ENCODE measurements around the gene DNAH10. TPM values are rescaled to one million over a fixed set of nuclear protein-coding genes. Genes with fewer than 3 reads are reported as not detected.

Gene DNAH10
- polyA plus RNA-seq, 1 donor from 2014 or later: 0.40 TPM

DNA sequence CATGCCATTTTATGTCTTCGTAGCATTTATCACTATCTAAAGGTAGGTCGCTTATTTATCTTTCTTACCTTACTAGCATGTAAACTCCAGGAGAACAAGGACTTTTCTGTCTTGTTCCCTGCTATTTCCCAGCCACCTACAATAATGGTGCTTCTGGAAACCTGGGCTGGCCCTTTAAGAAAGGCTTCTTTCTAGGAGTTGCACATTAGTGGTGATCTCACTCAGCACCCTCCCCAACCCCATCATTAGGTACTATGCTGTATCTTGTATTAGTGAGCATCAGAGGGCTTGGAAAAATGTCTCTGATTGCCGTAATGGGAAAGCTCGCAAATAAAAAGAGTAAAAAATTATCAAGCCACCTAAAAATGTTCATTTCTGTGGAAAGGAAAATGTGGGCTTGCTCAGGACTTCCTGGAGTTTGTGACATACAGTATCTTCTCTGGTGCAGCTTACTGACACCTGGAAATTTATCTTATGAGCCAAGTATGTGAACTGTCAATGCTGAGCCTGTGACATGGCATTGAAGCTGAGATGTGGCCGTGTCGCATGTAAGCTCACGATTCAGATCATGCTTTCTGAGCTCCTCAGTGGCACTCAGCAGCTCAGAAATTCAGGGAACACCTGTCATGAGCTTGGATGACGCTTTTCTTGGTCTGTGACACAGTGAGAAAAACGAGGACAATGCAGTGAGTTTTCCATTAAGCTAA is 198.1 kb downstream of the DNAH10 start:
- Mint-ChIP-seq H3K27me3 (no peaks in the 10 kb centered on the region), H3K36me3 (peaks cover 6% of the 10 kb centered on the region), H3K9me3 (no peaks in the 10 kb centered on the region), H3K4me1 (no peaks in the 10 kb centered on the region), H3K4me3 (no peak overlapping the region), H3K27ac (no peak overlapping the region)

DNA sequence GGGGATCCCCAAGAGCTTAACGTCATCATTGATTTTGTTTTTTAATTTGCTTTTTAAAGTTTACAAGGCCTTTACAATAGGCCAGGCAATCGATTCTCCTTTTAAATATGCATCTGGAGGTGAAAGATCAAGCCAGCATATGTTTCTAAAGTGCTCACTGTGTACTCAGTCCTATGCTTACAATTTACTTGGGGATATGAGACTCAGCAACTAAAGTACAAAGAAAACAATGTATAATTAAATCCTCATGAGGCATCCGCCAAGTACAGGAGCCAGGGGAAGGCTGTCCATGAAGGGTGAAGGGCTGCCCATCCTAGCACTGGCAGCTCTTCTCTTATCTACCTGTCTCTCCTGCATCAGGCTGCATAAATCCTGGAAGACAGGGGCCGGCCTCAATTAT is 198.8 kb downstream of the DNAH10 start:
- Mint-ChIP-seq H3K27ac (no peak overlapping the region), H3K9me3 (no peaks in the 10 kb centered on the region), H3K36me3 (peaks cover 6% of the 10 kb centered on the region), H3K27me3 (no peaks in the 10 kb centered on the region), H3K4me1 (no peaks in the 10 kb centered on the region), H3K4me3 (no peak overlapping the region)

DNA sequence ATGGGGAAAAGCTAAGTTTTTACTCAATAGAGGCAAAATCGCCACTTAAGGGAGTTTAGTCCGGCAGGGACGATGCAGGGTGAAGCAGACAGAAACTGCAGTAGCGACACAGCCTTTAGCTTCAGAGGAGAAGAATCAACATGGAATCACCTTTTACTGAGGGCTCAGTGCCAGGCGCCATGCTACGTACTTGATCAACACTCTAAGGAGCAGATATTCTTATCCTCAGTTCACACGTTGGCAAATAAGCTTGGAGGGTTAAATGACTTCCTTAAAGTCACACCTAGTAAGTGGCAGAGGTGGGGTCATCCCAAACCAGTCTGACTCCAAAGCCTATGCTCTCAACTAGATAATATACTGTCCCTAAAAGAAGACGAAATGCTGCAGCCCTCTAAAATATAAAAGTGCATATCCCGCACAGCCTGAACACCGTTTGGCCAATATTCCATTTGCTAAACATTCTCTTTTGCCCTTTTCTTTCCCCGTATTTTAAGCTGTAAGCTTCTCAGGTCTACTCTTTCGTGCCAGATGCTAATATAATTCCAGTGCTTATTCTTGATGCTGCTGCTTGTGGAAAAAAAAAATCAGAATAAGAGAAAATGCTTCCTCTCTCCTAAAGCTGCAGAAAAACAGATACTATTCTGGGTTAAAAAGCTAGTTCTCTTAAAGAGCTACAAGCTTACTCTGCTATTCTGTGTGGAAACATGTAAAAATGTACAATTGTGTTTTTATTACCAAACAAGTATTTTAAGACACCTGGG is 199.7 kb downstream of the DNAH10 start:
- Mint-ChIP-seq H3K4me3 (no peak overlapping the region), H3K9me3 (no peaks in the 10 kb centered on the region), H3K27me3 (no peaks in the 10 kb centered on the region), H3K27ac (no peak overlapping the region), H3K36me3 (peaks cover 6% of the 10 kb centered on the region), H3K4me1 (no peaks in the 10 kb centered on the region)

DNA sequence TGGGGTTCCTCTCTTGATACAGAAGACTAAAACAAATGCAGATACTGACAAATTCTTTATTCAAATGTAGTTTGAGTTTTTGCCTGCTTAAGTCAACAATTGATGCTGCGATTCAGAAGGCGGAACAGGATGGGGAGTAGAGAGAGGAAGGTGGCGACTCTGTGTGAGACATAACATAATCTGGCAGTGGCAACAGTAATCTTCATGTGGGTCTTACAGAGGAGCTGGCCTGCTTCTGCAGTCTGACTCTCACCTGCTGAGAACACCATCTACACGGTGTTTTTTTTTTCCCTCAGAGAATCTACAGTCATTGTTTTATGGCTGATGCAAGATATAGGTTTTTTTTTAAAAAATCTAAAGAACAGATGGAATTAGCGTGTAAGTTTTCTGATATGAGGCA is 200.4 kb downstream of the DNAH10 start:
- Mint-ChIP-seq H3K4me1 (peaks cover 0 to 1% (median 0%) of the 10 kb centered on the region in 3 donors), H3K36me3 (peaks cover 6% of the 10 kb centered on the region), H3K27ac (no peak overlapping the region), H3K4me3 (peak overlapping the region in 1 of 4 donors; percentile 16), H3K27me3 (no peaks in the 10 kb centered on the region), H3K9me3 (no peaks in the 10 kb centered on the region)

DNA sequence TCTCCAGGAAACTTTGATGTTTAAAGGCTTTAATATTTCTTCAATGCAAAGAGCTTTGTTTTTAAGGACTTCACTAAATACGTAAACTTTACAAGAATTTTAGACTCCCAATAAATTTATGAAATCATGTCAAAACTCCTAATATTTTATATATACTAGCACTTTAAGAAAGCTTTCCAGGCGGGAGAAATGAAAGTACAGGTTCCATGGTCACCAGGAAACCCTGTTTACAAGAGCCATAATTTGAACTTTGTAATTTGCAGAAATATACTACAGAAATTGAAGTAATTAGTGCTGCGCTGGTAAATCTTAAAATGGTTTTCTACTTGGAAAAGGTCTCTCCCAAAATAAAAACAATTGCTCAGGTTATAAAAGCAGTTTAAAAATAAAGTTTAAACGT is 201.7 kb downstream of the DNAH10 start:
- H3K36me3 Mint-ChIP-seq: peaks cover 6% of the 10 kb centered on the region
- no peak overlapping the region for H3K4me3 Mint-ChIP-seq
- no peaks in the 10 kb centered on the region for H3K27me3 Mint-ChIP-seq
- no peak overlapping the region for H3K27ac Mint-ChIP-seq
- H3K9me3 Mint-ChIP-seq: no peaks in the 10 kb centered on the region
- H3K4me1 Mint-ChIP-seq: peaks cover 0 to 4% (median 0%) of the 10 kb centered on the region in 3 donors

DNA sequence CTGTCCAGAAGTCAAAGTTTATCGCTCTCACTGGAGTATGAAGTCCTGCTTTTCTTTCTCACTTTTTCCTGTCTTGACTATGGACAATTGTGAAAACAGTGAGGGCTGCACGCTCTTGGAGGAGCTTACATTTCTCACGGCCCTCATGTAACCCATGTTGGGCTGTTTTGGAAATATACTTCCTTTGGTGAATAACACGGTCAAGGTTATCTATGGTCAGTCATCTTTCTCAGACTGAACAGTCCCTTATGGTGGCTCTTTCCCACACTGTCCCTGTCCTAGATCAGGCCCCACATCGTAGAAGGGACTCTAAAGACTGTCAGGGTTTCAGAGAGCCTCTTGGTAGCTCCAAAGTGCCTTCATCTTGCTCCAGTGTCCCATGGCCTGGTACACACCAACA is 203.3 kb downstream of the DNAH10 start:
- H3K9me3 Mint-ChIP-seq: no peaks in the 10 kb centered on the region
- no peak overlapping the region for H3K27ac Mint-ChIP-seq
- peaks cover 6% of the 10 kb centered on the region for H3K36me3 Mint-ChIP-seq
- no peak overlapping the region for H3K4me3 Mint-ChIP-seq
- H3K27me3 Mint-ChIP-seq: no peaks in the 10 kb centered on the region
- peaks cover 0 to 4% (median 0%) of the 10 kb centered on the region in 3 donors for H3K4me1 Mint-ChIP-seq

DNA sequence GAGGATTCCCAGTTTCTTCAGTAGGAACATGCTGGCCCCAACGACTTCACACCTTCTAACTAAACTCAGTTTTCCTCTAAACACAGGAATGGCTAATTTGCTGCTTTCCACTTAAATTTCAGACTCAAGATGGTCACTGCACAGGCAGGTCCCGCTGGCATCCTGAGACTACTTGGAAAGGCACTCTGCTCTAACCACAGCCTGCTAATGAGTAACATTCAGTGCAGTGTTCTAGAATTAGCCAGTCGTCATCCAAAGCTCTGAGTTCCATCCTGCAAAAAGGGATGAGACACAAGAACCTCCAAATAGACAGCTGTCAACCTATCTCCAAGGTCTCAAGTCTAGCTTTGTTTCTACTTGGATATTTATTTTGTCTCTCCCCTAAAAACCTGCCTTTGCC is 204.5 kb downstream of the DNAH10 start:
- Mint-ChIP-seq H3K36me3 (peaks cover 5% of the 10 kb centered on the region), H3K4me3 (no peak overlapping the region), H3K27ac (no peak overlapping the region), H3K4me1 (peaks cover 2 to 6% (median 4%) of the 10 kb centered on the region in 3 donors), H3K27me3 (no peaks in the 10 kb centered on the region), H3K9me3 (no peaks in the 10 kb centered on the region)

DNA sequence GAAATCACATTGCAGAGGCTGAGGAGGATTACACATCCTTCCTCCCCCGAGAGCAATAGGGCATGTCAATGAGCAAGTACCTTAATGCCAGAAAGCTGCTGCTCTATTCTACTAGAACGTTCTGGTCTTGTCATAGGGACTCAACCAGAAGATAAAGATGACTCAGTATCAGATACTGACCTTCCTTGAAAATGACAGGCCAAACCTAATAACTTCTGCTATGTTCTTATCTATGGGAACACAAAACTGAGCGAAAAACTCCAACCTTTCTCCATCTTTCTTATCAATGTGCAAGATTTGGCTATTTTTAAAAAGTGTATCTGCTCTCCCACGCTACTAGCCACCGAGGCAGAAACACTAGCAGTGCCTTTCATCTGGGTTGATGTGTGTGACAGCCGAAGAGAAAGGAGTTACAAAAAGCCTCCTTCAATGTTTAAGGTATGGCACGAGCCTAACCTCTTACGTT is 205.1 kb downstream of the DNAH10 start:
- peak overlapping the region in 1 of 3 donors; percentile 11 for H3K27ac Mint-ChIP-seq
- H3K36me3 Mint-ChIP-seq: peaks cover 6% of the 10 kb centered on the region
- no peak overlapping the region for H3K4me3 Mint-ChIP-seq
- H3K9me3 Mint-ChIP-seq: no peaks in the 10 kb centered on the region
- peaks cover 4 to 7% (median 7%) of the 10 kb centered on the region in 3 donors for H3K4me1 Mint-ChIP-seq
- H3K27me3 Mint-ChIP-seq: no peaks in the 10 kb centered on the region

DNA sequence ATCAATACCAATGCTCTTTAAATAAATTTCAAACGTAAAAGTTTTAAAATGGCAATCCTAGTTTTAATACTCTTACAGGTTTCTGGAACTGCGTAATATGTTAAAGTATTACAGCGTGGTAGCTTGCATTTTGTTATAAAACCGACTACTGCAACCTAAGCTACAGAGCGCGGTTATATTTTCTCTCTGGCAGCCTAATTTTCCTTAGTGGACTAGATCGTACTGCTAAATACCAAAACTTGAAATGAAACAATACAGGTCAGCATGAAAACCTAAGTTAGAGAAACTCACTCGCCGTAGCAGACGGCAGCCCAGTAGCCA is 209.3 kb downstream of the DNAH10 start:
- H3K36me3 Mint-ChIP-seq: peaks cover 2% of the 10 kb centered on the region
- peak overlapping the region; percentile 91 to 98 (median 96) for H3K4me3 Mint-ChIP-seq
- H3K4me1 Mint-ChIP-seq: peaks cover 11 to 18% (median 16%) of the 10 kb centered on the region in 3 donors
- H3K27ac Mint-ChIP-seq: peak overlapping the region; percentile 92 to 95 (median 92)
- H3K9me3 Mint-ChIP-seq: no peaks in the 10 kb centered on the region
- H3K27me3 Mint-ChIP-seq: no peaks in the 10 kb centered on the region

DNA sequence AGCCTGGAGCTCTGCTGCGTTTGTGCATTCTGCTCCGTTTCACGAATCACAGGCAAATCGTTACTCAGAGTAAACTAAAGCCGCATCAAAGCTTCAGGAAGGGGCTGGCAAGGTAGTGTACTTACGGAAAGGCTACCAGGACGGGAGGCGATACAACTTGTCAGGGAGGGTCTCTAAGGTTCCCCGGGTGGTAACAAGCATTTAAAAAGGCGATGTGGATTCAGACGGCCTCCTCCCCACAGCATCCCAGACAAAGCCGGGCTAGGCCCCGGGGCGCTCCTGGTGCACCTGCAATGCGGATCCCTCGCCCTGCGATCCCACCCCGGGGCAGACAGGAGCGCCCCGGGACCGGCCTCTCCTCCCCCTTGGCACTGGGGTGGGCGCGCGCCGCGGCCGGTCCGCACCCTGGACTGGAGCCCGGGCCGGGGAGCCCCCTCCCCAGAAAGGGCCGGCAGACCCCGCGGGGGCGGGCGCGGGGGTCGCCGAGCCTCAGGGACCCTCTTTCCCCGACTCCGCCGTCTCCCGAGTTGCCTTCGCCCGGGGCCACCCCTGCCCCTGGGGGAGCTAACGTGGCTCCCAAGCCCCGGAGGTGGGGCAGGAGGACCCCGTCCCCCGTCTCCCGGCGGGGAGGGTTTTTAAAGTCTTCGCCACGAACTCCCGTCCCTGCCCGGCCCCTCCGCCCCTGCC is 209.8 kb downstream of the DNAH10 start:
- no peaks in the 10 kb centered on the region for H3K27me3 Mint-ChIP-seq
- peak overlapping the region; percentile 91 to 98 (median 96) for H3K4me3 Mint-ChIP-seq
- peak overlapping the region; percentile 92 to 95 (median 92) for H3K27ac Mint-ChIP-seq
- peaks cover 11 to 18% (median 16%) of the 10 kb centered on the region in 3 donors for H3K4me1 Mint-ChIP-seq
- no peaks in the 10 kb centered on the region for H3K9me3 Mint-ChIP-seq
- H3K36me3 Mint-ChIP-seq: peaks cover 2% of the 10 kb centered on the region

DNA sequence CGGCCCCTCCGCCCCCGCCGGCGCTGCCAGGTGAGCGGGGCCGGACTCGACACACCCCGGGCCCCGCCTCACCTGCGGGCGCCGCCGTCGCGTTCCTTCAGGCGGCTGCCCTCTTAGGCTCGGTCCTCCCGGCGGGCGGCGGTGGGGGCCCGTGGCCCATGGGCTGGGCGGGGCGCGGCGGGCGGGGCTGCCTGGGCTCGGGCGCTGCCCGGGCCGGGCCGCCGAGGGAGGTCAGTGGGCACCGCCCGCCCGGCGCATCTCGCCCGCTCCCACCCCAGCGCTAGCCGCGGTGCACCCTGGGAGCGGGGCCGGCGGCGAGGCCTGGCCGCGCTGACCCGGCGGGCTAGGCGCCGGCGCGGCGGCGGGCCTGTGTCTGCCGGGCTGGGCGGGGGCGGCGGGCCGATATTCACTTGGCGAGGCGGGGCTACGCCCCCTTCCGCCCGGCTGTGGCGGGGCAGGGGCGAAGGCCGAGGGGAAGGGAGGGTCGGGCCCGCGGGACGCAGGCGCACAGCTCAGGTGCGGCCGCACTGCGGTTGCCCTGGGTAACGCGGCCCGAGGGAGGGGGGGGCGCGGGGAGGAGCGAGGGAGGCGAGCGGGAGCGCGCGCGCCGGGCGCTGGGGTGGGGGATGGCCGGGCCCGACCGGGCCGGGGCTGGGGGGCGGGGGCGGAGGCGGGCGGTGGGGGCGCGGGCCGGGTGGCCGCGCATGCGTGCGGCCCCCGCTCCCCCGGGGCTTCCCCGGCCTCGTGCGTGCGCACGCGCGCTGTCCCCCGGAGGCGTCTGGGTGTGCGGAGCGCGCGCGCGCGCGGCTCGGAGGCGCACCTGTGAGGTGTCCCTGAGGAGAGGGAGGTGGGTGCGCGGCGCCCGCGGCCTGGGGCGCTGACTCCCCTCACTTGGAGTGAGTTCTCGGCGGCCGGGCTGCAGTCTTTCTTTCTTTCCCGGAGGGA is 210.6 kb downstream of the DNAH10 start, which contains the start of the genes CCDC92 and ZNF664:
Gene CCDC92, minus strand, starts transcription at position 375 of the 945 bp plus-strand sequence. CDS start 28,526 bp downstream, outside the sequence.
Gene ZNF664, plus strand, starts transcription at position 759 of the 945 bp plus-strand sequence. CDS start 38,930 bp downstream, outside the sequence.
- H3K9me3 Mint-ChIP-seq: no peaks in the 10 kb centered on the region
- peak within 1 kb of the TSS; percentile 91 to 98 (median 96) for H3K4me3 Mint-ChIP-seq
- H3K36me3 Mint-ChIP-seq: peaks cover 2% of the 10 kb centered on the region

DNA sequence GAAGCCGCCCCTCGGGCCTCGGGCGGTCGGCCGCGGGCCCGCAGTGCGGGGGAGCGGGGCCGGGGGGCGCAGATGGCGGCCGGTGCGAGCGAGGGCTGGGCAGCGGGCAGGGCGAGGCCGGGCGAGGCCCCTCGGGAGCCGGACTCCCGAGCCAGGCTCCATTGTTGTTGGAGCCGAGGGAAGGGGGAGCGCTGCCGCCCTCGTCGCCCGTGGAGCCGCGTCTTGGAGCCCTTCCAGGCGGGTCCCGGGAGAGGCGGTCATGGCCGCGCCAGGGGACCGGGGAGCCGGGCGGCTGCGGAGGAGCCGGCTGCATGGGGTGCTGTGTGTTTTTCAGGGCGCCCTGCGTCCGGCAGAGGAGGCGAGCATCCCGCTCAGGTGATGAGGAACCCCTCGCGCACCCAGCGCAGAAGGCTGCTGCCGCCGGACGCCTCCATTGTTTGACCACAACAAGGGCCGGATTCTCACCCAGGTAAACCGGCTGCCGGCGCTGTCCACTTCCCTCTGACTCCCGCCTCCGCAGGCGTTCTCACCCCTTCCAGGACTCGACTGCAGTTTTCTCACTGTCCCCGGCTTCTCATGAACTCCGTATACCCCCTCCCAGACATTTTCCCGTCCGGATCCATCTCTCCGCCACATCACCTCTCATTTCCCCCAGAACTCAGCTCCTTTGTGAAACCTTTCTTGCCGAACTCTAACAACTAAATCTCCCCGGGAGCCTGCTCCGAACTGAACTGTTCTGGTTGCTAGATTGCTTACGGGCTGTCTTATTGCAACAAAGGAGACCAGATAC is 211.6 kb downstream of the DNAH10 start:
- H3K36me3 Mint-ChIP-seq: peaks cover 3% of the 10 kb centered on the region
- H3K9me3 Mint-ChIP-seq: no peaks in the 10 kb centered on the region
- no peaks in the 10 kb centered on the region for H3K27me3 Mint-ChIP-seq
- H3K4me1 Mint-ChIP-seq: peaks cover 11 to 16% (median 16%) of the 10 kb centered on the region in 3 donors
- peak overlapping the region; percentile 42 to 94 (median 70) for H3K27ac Mint-ChIP-seq
- peak overlapping the region; percentile 89 to 94 (median 94) for H3K4me3 Mint-ChIP-seq

More for the DNA sequence above, 210.6 kb downstream of the DNAH10 start, which contains the start of the genes CCDC92 and ZNF664:
- no peaks in the 10 kb centered on the region for H3K27me3 Mint-ChIP-seq
- peaks cover 11 to 16% (median 16%) of the 10 kb centered on the region in 3 donors for H3K4me1 Mint-ChIP-seq
- peak within 1 kb of the TSS; percentile 92 to 95 (median 92) for H3K27ac Mint-ChIP-seq

DNA sequence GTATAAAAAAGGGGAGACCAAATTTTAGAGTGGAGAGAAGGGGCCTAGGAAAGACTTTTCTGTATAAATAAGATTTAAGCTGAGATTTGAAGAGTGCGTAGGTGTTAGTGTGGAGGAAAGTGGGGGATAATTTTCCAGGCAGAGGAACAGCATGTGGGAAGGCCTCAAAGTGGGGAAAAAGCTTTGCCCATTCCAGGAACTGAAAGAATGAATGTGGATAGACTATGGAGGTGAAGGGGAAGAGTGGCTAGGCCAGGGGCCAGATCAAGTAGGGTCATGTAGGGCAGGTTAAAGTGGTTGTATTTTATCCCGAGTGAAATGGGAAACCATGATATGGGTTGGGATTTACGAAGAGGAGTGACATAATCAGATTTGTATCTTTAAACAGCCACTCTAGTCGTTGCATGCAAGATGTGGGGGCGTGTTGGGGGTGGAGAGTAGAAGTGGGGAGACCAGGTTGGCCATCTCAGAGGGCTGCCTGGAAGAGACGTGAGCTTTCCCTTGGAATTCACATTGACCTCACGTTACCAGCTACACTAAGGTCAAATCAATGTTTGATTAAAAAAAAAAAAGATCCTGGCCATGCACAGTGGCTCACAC is 214.2 kb downstream of the DNAH10 start:
- Mint-ChIP-seq H3K27me3 (no peaks in the 10 kb centered on the region), H3K9me3 (no peaks in the 10 kb centered on the region), H3K27ac (peak overlapping the region in 1 of 3 donors; percentile 5), H3K4me3 (no peak overlapping the region), H3K4me1 (peaks cover 13 to 18% (median 16%) of the 10 kb centered on the region in 3 donors), H3K36me3 (peaks cover 3% of the 10 kb centered on the region)

Data from IgD-negative memory B cell (primary cell).